Measurements from ENCODE around the gene OPN1SW.

The OPN1SW gene

DNA sequence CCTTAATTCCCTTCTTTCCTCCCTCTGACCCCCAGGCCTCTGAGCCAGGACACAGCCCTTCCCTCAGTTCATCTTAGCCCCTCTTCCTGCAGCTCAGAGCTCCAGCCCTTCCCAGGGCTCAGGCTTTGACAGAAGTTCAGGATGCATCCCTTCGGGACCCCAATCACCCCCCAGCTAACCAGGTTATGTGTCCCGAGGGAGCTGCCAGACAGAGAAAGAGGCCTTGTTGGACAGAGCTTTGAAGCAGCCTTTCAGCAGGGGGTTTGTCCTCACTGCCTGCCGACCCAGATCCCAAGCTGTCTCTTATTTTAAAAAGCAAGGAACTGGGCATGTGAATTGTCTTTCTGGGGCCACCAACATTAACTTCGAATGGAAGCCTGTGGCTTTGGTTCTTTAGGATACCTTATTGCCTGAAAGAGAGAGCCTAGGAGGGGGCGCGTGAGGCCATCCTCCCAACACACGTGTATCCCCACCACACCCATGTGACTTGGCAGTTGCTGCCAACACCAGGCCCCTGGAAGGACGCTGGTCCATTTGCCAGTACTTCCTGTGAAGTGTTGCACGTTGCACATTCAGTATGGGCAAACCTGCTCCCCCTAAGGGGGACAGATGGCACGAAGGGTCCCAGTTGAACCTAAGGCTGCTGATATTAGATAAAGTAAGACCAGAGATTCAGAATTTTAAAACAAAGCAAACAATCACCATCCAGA is 17.0 kb upstream of the OPN1SW start:
- DNase-seq: no peak

DNA sequence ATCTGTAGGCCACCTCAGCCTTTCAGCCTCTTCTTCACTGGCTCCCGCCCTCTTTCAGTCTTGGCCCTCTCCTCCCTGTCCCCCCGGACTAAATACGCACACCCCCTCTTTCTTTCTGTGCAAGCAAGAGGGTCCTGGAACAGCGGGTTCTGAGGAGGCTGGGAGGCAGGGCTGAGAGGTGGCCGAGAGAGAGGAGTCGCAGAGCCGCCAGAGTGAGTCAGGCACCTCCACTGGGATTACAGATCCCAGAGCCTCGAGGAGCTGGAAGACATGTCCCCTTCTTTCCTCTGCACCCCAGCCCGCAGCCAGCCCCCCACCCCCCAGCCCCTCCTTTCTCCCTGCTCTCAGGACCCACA is 16.4 kb upstream of the OPN1SW start:
- no peak for DNase-seq

DNA sequence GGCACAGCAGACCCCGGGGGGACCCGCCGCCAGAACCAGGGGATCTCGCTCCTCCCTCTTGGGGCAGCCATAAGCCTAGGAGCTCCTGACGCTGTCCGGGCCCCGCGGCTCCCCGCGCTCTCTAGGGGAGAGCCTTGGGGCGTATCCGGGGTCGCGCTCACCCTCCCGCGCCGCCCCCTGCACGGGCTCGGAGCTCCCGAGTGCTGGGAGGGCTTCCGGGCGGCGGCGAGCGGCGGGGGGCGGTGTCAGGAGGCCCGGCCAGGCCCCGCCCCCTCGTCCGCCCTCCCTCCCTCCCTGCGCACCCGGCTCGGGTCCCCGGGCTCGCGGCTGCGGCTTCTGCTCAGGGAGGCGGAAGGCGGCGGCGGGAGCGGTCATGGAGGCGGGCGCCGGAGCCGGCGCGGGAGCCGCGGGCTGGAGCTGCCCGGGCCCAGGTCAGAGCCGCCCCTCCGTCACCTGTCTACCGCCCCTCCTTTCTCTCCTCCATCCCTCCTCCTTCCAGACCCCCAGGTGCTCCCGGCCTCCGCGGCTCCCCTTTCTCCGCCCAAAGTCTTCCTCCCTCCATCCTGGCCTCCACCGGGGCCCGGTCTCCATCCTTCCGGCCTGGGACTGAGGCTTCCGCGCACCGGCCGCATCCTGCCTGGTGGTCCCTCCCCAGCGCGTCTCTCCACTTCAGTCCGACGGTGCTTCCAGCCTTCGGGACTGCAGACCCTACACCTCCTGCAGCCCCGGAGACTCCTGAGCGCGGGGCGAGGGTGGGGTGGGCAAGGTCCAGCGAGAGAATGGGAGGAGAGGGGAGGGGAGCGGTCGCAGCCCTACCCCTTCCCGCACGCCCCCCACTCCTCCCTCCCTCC is 15.8 kb upstream of the OPN1SW start, which contains the start of gene CCDC136:
Gene CCDC136 (plus strand): TSS at position 848 of the 851 bp plus-strand sequence. CDS start 444 bp downstream, outside the sequence.
- peak; percentile 73 for DNase-seq

DNA sequence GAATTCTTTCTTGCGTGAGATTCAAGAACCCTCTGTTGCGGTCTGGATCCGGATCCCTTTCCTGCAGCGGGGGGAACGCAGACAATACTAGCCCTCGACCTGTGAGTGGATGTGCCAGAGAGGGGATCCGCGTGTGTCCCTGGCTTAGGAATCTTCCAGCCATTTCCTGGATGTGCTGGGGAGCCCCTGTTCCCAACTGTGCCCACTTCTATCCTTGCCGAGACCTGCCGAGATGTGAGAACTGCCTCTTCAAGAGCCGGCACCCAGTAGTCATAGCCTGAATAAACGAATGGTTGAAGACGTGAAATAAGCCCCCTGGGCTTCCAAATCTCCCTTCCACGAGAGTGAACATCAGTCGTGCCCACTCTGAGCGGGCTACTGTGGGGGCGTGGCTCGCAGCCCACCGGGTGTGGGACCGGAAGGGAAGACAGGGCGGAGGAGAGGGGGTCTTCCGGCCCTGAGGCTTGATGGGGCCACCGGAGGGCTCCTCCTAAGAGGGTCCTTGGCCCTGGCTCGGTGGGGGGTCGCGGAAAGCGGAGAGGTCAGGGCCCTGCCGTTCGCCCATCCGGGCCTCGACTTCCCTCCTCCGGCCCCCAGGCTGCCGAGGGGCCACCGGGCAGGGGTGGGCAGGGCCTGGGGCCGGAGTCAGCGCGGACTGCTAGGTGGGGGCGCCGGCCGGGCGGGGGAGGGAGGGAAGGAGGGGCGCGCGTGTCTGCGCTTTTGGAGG is 14.9 kb upstream of the OPN1SW start:
- no peak for DNase-seq

DNA sequence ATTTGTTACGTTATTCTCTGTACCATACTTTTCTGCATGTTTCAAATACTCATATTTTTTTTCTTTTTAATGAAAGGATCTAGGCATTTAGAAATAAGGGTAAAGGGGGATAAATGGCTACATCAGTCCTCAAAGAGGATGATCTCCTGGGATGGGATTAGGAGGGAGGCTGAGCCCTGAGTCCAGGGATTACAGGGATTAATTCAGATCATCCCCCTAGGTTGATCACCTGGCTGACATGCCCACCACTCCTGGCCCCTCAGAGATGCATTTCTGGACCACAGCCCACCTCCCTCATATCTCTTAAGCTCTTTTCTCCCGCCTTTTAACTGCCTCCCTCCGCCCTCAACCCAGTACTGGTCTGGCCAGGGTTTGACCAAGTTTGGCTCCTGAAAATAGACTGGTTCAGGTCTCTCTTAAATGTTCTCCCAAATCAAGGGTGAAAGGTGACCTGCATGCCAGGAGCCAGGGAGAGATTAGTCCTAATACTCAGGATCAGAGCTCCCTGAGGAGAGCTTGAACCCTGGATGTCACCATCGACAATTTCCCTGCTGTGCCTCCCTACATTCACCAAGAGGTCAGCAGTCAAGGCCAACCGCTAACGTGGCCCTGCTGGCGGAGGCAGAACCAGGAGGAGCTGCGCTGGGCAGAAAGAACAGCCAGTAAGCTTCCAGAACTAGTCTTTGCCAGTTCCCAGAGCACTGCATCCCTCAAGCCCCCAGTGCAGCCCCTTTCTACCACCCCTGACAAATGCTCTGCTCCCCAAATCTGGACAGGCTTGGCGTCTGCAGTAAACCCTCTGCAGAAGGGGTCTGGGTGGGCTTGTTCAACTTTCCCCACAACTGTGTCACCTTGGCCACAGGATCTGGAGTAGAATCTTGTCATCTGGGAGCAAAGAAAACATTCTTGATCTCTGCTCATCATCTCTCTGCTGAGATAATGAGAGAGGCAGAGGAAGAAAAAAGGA is 13.1 kb upstream of the OPN1SW start:
- no peak for DNase-seq

DNA sequence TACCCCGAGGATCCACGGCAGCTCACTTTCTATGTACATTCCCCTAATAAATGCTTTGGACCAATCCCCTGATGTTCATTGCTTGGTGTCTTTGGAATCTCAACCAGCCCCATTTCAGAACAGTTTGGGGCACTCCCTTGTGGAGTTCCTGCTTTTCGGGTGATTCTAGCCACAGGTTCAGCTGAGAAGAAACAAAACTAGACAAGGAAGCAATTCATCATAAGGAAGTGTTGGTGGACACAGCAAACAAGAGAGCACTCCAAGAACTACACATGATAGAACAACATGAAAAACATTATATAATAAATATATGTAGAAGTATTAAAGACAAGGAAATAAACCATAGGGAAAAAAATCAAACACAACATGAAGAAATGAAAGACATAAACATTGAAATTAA is 10.1 kb upstream of the OPN1SW start:
- no peak for DNase-seq

DNA sequence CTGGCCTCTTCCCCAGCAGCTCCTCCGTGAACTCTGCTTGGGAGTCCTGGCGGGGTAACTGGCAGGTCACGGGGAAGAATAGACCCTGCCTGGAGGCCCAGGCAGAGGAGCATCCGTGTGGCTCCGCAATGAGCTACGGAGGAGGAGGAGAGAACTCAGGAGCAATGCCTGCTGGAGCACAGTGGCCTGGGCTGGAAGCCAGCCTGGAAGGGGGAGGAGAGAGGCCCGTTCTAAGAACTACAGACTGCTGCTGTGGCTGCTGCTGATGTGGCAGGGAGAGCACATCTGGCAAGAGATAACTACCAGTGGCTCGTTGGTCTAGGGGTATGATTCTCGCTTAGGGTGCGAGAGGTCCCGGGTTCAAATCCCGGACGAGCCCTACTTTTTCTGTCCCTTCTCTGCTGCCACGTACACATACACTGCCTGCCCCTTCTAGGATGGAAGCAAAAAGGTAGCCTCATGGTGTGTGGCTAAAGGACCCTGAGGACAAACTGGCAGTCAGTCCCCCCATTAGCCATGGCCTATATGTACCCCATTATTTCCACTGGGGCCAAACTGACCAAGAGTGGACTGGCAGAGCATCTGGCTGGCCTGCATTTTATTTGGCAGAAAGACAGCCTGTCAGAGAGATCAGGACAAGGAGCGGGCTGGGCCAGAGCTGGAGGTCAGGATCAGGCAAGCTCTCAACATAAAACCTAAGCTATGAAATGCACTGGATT is 7.7 kb upstream of the OPN1SW start:
- peak; percentile 94 for DNase-seq

DNA sequence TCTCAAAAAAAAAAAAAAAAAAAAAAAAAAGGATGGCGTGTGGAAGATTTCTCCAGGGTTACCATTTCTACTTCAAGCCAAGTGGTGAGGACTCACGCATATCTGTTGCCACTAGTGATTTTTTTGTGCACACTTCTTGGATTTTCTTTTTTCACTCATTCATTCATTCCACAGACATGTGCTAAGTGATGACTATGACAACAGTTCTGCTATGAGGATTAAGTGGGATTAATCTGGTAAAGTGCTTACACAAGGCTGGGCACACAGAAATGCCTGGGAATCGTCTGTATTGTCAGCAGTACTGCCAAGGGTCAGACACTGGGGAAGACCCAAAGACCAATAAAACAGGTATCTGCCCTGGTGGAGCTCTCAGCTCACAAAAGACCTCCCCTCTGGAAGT is 6.3 kb upstream of the OPN1SW start:
- DNase-seq: no peak

DNA sequence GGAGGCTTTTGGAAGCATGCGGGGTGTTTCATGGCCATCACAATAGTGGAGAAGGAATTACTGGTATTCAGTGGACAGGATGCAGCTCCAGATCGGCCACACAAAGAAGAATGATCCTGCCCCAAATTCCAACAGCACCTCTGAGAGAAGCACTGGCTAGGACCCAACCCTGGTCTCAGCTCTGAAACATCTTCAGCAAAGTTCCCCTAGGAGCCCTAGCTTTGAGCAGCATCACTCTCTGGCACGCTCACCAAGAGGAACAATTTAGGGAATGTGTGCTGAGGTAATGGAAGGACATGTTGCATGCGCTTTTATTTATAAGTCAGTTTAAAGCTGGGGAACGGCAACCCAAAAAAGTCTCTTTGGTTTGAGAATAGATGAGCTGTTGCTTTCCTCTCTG is 5.5 kb upstream of the OPN1SW start:
- peak; percentile 84 for DNase-seq

DNA sequence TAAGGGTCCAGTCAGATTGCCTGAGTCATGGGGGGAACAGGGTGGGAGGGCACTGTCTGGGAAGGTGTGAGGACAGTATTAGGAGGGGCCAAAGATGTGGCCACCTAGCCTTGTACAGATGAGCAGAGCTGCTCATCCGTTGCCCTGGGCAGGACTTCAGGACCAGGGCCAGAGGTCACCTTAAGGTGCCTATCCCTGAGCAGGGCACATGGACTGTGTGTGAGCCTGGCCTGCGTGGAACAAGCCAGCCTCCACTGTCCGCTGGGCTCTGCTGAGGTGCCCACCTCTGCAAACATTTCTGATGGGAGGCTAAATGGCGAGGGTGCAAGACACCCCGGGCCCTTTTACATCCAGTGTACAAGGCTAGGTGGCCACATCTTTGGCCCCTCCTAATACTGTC is 3.4 kb upstream of the OPN1SW start:
- no peak for DNase-seq

DNA sequence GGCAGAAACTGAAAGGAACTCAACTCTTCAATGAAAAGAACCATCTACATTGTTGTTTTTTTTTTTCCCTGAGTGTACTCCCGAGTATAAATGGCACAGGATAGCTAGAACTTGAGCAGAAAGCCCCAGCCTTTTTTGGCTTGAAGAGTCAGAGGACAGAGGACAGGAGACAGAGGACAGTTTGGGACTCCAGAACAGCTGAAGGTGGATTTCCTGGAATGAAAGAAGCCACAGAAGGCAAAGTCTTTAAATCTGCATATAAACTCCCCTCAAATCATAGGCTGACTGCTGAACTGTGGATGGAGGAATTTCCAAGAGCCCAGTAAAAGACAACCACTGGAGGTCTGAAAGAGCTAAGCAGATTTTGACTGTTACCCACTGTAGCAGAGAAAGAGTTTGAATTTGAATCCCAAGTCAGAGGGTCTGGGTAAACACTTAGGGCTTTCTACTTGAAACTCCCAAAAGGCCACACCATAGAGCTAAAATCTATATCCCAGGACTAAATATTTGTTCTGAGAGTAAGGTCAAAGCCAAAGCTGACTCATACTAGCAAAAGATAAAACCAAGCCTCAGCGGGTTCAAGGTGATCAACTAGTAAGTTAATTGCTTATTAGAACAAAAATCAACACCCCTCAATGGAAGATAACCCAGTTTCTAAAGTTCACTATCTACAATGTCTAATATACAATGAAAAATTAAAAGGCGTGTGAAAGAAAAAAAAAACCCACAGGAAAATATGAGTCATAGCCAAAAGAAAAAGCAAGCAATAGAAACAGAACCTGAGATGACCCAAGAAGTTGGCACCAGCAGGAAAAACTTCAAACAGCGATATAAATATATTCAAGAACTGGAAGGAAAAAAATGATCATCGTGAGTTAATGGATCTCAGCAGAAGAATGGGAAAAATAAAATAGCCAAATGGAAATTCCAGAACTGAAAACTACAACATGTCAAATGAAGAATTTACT is 1.8 kb upstream of the OPN1SW start:
- no peak for DNase-seq

DNA sequence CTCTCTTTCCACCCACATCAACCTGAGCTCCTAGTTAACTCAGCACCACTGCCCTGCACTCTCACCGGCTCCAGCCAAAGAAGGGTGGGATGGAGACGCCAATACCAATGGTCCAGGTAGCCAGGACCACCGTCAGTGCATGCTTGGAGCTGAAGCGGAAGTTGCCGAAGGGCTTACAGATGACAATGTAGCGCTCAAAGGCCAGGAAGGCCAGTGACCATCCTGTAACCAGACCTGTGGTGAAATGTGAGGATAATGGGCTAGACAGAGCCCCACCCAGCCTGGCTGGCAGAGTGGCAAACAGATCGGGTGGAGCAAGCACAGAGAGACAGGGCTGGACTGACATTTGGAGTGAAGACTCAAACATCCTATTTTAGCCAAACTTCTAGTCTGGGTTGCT is 673 bp downstream of the OPN1SW start:
- no peak for DNase-seq

DNA sequence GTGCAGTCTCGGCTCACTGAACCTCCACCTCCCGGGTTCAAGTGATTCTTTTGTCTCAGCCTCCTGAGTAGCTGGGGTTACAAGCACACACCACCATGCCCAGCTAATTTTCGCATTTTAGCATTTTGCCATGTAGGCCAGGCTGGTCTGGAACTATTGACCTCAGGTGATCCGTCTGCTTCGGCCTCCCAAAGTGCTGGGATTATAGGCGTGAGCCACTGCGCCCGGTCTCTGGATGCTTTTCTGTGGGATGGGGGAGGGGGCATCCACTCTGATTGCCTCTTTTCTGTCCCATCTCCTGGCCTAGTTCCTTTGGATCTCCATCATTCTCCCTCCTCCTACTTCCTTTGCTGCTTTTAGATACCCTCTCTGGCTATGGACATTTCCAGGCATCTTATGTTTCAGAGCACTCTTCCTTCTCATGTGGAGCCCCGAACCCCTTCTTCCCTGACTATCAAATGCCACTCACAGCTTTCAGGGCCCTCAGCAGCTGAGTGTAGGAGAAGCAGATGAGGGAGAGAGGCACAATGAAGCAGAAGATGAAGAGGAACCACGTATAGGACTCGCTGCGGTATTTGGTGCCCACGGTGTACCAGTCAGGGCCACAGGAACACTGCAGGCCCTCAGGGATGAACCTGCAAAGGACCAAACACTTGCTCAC is 1.4 kb downstream of the OPN1SW start:
- no peak for DNase-seq

DNA sequence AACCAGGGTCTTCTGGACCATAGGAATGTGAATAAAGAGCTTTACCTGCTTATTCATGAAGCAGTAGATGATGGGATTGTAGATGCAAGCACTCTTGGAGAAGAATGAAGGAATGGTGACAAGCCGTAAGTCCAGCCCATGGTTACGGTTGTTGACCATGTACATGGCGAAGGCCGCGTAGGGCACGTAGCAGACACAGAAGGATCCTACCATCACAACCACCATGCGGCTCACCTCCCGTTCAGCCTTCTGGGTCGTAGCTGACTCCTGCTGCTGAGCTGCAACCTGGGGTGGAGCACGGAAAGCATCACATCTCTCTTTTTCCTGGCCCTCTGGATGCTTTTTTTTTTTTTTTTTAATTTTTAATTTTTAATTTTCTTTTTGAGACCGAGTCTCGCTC is 2.0 kb downstream of the OPN1SW start:
- no peak for DNase-seq

DNA sequence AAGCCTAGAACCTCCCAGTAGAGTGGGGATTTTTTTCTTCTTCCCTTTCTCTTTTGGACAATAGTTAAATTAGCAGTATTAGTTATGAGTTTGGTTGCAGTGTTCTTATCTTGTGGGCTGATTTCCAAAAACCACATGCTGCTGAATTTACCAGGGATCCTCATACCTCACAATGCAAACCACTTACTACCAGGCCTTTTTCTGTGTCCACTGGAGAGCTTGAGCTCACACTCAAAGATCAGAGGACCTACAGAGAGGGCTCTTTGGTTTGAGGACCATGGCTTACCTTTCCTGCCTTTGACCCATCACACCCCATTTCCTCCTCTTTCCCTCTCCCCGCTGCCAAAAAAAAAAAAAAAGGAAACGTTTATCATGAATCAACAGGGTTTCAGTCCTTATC is 5.4 kb downstream of the OPN1SW start:
- DNase-seq: no peak

DNA sequence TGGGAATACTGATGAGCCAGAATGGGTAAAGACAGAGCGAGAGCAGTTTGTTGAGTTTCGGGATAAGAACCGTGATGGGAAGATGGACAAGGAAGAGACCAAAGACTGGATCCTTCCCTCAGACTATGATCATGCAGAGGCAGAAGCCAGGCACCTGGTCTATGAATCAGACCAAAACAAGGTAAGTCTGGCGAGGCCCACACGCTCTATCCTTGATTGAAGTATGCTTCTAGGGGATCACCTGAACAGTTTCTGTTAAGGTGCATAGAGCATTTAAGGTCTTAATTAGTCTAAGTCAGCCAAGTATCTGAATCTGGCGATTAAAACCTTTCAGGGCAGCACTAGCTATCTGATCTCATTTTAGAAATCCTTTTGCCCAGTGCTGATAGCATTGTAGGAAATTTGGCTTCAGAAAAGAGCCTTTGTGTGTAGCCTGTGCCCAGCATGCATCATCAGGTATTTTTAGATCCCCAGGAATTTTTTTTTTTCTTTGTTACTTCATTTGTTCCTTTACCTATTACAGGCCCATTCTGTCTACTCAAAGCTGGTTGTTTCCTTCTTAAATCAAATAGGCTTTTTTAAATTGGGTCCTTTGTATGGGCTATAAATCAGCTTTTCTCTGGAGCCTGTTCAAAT is 8.0 kb downstream of the OPN1SW start:
- no peak for DNase-seq

DNA sequence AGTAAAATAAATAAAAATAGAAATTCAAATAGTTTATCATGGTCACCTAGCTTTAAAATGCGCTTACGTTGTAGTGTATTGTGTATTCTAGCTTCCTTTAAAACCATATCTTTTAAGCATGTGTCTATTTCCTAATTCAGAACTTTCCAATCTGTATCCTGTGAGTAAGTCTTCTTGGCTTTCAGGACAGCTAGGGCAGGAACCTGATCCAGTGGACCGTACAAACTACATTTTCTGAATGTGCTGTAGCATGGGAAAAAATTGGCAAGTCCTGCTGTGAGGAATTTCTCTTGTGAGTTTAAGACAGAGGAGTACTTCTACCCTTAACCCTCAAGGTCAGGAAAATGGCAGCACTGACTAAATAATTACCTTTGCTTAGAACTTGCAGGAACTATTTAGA is 12.1 kb downstream of the OPN1SW start:
- no peak for DNase-seq

DNA sequence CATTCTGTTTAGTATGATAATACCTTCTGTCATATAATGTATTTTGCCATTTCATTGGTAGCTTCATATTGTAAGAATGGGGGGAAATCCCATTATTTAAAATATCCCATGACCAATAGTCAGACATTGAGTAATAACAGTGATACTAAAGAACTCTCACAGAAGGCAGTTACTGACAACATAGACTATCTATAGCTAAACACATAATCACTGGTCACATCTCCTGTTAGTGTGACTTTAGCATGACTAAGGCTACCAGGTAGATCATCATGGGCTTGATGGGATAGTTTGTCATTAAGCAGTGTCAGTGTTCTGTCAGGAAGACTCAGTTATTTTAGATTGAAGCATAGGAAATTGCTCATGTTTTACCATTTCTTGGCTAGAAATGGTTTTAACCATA is 16.4 kb downstream of the OPN1SW start:
- DNase-seq: no peak

DNA sequence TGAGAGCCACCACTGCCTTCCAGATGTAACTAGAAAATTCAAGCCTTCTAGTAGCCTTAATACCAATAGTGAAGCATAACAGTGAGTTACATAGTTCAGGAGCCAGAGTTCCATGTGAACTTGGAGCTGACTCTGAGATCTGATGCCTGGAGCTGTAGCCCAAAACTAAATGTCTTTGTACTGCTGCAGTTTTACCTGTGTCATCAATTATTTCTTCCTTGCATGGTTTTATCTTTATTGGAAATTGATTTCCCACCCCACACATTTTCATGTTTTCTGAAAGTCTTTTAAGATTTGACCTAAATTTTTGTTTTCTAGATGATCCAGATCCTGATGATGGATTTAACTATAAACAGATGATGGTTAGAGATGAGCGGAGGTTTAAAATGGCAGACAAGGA is 17.0 kb downstream of the OPN1SW start:
- DNase-seq: no peak

DNA sequence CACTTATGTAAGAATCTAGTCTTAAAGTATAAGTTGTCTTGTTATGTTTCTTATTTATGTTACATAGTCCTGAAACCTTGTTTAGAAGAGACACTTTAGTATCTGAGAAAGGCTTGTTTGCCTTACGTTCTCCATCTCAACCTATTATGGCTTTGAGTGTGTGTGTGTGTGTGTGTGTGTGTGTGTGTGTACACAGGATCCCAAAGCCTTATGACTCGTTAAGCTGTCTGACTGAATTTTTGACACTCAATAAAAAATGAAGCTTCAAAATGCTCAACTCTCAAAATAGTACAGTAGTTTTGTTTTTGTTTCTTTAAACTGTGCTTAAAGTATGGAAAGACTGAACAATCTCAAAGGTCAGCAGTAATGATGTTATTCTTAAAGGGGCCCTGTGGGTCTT is 18.4 kb downstream of the OPN1SW start:
- no peak for DNase-seq
